Calu3 (cell line): ENCODE results near the gene SORL1-AS1.
A peak's percentile ranks its signal among the peaks of the same experiment; 100 is the strongest.

Source experiments
- BruUV-seq: library from RNA; stranded (reverse); fragments of 400-500 nt; replicated peaks from 2 replicates; lab custom pipeline; 2021; lab: Mats Ljungman, UMichigan
- CTCF ChIA-PET: fragments of 300-600 bp; sonication (Branson Sonifier 250); formaldehyde crosslinking; loops from one replicate; lab custom pipeline; 2022; ENCODE audit warnings: antibody characterized with exemption; lab: Charles Lee
- DNase-seq: peaks from one replicate; pipeline ENCODE4 v3.0.0; 2022
- H3K27ac Mint-ChIP-seq: one replicate; pipeline ENCODE4 v1.8.0; 2022; ENCODE audit warnings: mixed read lengths; ENCODE audit not compliant: unreplicated experiment
- H3K27me3 Mint-ChIP-seq: one replicate; pipeline ENCODE4 v1.8.0; 2022; ENCODE audit warnings: mixed read lengths; ENCODE audit not compliant: unreplicated experiment
- H3K36me3 Mint-ChIP-seq: one replicate; pipeline ENCODE4 v1.8.0; 2022; ENCODE audit warnings: mild to moderate bottlenecking, moderate library complexity, mixed read lengths; ENCODE audit not compliant: insufficient read depth, unreplicated experiment
- H3K4me1 Mint-ChIP-seq: one replicate; pipeline ENCODE4 v1.8.0; 2022; ENCODE audit warnings: mild to moderate bottlenecking, low read depth, mixed read lengths; ENCODE audit not compliant: unreplicated experiment
- H3K4me3 Mint-ChIP-seq: one replicate; pipeline ENCODE4 v1.8.0; 2022; ENCODE audit warnings: mild to moderate bottlenecking, low read depth, moderate library complexity, mixed read lengths; ENCODE audit not compliant: unreplicated experiment
- H3K9me3 Mint-ChIP-seq: one replicate; pipeline ENCODE4 v1.8.0; 2022; ENCODE audit warnings: low read depth, mixed read lengths; ENCODE audit not compliant: unreplicated experiment
- CTCF ChIP-seq: fragments of 200-600 bp; IDR thresholded peaks from one replicate; pipeline ENCODE4 v1.8.0; 2022; ENCODE audit warnings: antibody characterized with exemption; ENCODE audit not compliant: unreplicated experiment
- intact Hi-C: fragments of 100-400 bp; cut with micrococcal nuclease; formaldehyde crosslinking; loops from one replicate; pipeline ENCODE4 v1.10.0; 2022; ENCODE audit not compliant: unreplicated experiment

The SORL1-AS1 gene

GRCh38 chr11:121455115-121455514 lies 2.3 kb upstream of the SORL1-AS1 start:
- CTCF ChIA-PET: no interaction called here
- Mint-ChIP-seq H3K27me3 (no peaks in the 10 kb centered on the region), H3K4me1 (no peaks in the 10 kb centered on the region), H3K4me3 (no peak overlapping the region), H3K9me3 (no peaks in the 10 kb centered on the region), H3K27ac (no peak overlapping the region), H3K36me3 (peaks cover 13% of the 10 kb centered on the region)
- no peak for DNase-seq
- intact Hi-C loops: no loop called here
- TF ChIP-seq CTCF: no peak
- BruUV-seq: no TSS peak

- no peaks in the 10 kb centered on the region for H3K27me3 Mint-ChIP-seq
- H3K36me3 Mint-ChIP-seq: peaks cover 13% of the 10 kb centered on the region
- no peak overlapping the region for H3K4me3 Mint-ChIP-seq
- no peaks in the 10 kb centered on the region for H3K9me3 Mint-ChIP-seq
- TF ChIP-seq CTCF: no peak
- no peak overlapping the region for H3K27ac Mint-ChIP-seq
- intact Hi-C loops: no loop called here
- no peak for DNase-seq
- no TSS peak for BruUV-seq
- CTCF ChIA-PET: no interaction called here
- no peaks in the 10 kb centered on the region for H3K4me1 Mint-ChIP-seq
These were observed 977 bp upstream of the SORL1-AS1 start for GRCh38 chr11:121453589-121454299.

GRCh38 chr11:121451986-121452608 lies 670 bp downstream of the SORL1-AS1 start, which contains the start of gene SORL1:
TSS of gene SORL1 (plus strand) at chr11:121452314. CDS start at chr11:121452332, 18 bp downstream.
- peak; percentile 71 for DNase-seq
- peaks cover 13% of the 10 kb centered on the region for H3K36me3 Mint-ChIP-seq
- no peaks in the 10 kb centered on the region for H3K9me3 Mint-ChIP-seq
- H3K4me3 Mint-ChIP-seq: peak within 1 kb of the TSS; percentile 69
- no peaks in the 10 kb centered on the region for H3K4me1 Mint-ChIP-seq
- H3K27ac Mint-ChIP-seq: no peak within 1 kb of the TSS
- intact Hi-C loops: no loop called here
- CTCF ChIA-PET: no interaction called here
- peak; percentile 23 for TF ChIP-seq CTCF
- BruUV-seq: no TSS peak
- no peaks in the 10 kb centered on the region for H3K27me3 Mint-ChIP-seq

- no peaks in the 10 kb centered on the region for H3K4me1 Mint-ChIP-seq
- TF ChIP-seq CTCF: no peak
- peaks cover 13% of the 10 kb centered on the region for H3K36me3 Mint-ChIP-seq
- H3K9me3 Mint-ChIP-seq: no peaks in the 10 kb centered on the region
- intact Hi-C loops: no loop called here
- peak overlapping the region; percentile 69 for H3K4me3 Mint-ChIP-seq
- H3K27ac Mint-ChIP-seq: no peak overlapping the region
- CTCF ChIA-PET: interaction anchor here (0.6 kb wide), 1 partner anchor 159 kb away, joined by 4 read pairs; no protein-coding TSS in a partner anchor
- no TSS peak for BruUV-seq
- no peaks in the 10 kb centered on the region for H3K27me3 Mint-ChIP-seq
- no peak for DNase-seq
These were observed 1.4 kb downstream of the SORL1-AS1 start for GRCh38 chr11:121451178-121451985.
